ENCODE data around the gene ZNF592.

The ZNF592 gene

GRCh38 chr15:84766461-84767035 lies 18.2 kb downstream of the ZNF592 start:
- intact Hi-C loops (cut with DNase I): no loop called here
- DNase-seq: no peak

GRCh38 chr15:84772031-84772430 lies 23.6 kb downstream of the ZNF592 start:
- DNase-seq: no peak

GRCh38 chr15:84772467-84772866 lies 24.1 kb downstream of the ZNF592 start:
- intact Hi-C loops (cut with DNase I): no loop called here
- no peak for DNase-seq

More at GRCh38 chr15:84772031-84772430, 23.6 kb downstream of the ZNF592 start:
- intact Hi-C loops (cut with DNase I): no loop called here

GRCh38 chr15:84773716-84774115 lies 25.3 kb downstream of the ZNF592 start:
- intact Hi-C loops (cut with DNase I): no loop called here
- DNase-seq: no peak

DNA sequence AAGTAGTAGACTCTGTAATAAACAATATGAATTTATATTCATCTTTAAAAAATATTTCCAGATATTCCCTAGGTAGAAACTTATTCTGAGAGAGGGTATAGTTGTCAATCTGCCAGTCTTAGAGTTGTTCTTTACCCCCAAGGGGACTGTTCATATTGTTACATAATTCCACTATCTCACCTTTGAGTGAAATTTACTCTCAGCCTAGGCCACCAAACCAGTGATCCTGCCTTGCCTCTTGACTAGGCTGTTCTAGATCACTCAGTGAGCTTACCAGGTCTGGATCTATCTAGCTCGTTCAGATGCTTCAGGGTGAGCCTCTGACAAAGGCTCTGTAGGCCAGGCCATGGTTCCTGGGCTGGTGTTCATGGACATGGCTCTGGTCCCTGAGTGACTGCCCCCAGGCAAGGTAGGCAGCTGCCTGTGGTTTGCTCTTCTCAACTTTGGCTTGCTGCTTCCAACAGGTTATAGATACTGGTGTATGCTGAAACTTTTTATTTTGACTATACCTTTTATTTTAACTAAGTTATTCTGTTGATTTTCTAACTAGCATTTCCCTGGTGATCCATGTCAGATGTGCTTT lies 27.6 kb downstream of the ZNF592 start:
- intact Hi-C loops (cut with DNase I): no loop called here
- DNase-seq: no peak

- no peak for DNase-seq
- intact Hi-C loops (cut with DNase I): no loop called here
These were observed 29.8 kb downstream of the ZNF592 start for GRCh38 chr15:84778194-84778593.

GRCh38 chr15:84780492-84780891 lies 32.1 kb downstream of the ZNF592 start:
- no peak for DNase-seq
- intact Hi-C loops (cut with DNase I): no loop called here

GRCh38 chr15:84781495-84781894 lies 33.1 kb downstream of the ZNF592 start:
- intact Hi-C loops (cut with DNase I): no loop called here
- DNase-seq: no peak

- intact Hi-C loops (cut with DNase I): no loop called here
- DNase-seq: no peak
These were observed 34.0 kb downstream of the ZNF592 start for GRCh38 chr15:84782346-84782745.

DNA sequence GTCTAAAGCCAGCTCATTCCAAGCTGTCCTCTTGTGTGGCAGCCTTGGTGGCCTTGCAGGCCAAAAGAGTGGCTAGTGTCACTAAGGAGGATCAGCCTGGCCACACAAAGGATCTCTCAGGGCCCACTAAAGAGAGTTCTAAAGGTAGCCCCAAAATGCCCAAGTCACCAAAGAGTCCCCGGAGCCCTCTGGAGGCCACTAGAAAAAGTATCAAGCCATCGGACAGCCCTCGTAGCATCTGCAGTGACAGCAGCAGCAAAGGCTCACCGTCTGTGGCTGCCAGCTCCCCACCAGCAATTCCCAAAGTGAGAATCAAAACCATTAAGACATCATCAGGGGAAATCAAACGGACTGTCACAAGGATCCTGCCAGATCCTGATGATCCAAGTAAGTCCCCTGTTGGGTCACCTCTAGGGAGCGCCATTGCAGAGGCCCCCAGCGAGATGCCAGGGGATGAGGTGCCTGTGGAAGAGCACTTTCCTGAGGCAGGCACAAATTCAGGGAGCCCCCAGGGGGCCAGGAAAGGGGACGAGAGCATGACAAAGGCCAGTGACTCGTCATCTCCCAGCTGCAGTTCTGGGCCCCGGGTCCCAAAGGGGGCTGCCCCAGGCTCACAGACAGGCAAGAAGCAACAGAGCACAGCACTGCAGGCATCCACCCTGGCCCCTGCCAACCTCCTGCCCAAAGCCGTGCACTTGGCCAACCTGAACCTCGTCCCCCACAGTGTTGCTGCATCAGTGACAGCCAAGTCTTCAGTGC lies 35.3 kb downstream of the ZNF592 start:
- intact Hi-C loops (cut with DNase I): no loop called here
- no peak for DNase-seq

GRCh38 chr15:84784262-84784661 lies 35.9 kb downstream of the ZNF592 start:
- DNase-seq: no peak
- intact Hi-C loops (cut with DNase I): no loop called here

- DNase-seq: no peak
- intact Hi-C loops (cut with DNase I): no loop called here
These were observed 36.7 kb downstream of the ZNF592 start for GRCh38 chr15:84785053-84785452.

- no peak for DNase-seq
- intact Hi-C loops (cut with DNase I): no loop called here
These were observed 40.1 kb downstream of the ZNF592 start for GRCh38 chr15:84788500-84788899.

DNA sequence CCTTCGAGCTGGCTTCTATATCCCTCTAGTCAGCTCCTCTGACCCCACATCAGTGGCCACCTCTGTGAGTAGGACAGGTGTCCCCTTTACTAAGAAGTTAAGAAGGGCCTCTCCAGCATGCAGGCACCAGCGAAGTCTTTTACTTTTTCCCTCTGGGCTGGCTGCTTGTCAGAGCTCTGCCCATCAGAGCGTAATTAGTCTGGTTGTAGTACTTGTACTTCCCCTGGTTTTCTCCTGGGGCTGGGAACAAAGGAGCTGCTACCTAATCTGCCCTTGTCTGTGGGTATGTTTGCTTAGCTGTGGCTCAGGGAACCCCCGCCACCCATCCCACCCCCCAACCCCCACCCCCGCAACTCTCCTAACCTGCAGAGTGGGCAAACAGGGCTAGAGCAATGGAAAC lies 41.4 kb downstream of the ZNF592 start:
- no peak for DNase-seq
- intact Hi-C loops (cut with DNase I): no loop called here

DNA sequence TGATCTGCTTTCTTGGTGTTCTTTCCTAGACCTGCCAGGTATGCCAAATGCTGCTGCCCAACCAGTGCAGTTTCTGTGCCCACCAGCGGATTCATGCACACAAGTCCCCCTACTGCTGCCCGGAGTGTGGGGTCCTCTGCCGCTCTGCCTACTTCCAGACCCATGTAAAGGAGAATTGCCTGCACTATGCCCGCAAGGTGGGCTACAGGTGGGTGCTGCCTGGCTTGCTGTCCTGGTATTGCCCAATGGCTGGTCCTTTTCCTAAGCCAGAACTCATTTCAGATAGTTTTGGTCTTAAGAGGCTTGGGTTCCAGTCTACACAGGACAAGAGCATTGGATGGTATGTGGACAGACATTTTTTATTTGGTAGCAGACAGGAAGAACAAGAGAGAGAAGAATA lies 42.3 kb downstream of the ZNF592 start:
- intact Hi-C loops (cut with DNase I): no loop called here
- no peak for DNase-seq

- DNase-seq: no peak
- intact Hi-C loops (cut with DNase I): no loop called here
These were observed 43.4 kb downstream of the ZNF592 start for GRCh38 chr15:84791763-84792162.

GRCh38 chr15:84793431-84794161 lies 45.2 kb downstream of the ZNF592 start:
- no peak for DNase-seq
- intact Hi-C loops (cut with DNase I): no loop called here

DNA sequence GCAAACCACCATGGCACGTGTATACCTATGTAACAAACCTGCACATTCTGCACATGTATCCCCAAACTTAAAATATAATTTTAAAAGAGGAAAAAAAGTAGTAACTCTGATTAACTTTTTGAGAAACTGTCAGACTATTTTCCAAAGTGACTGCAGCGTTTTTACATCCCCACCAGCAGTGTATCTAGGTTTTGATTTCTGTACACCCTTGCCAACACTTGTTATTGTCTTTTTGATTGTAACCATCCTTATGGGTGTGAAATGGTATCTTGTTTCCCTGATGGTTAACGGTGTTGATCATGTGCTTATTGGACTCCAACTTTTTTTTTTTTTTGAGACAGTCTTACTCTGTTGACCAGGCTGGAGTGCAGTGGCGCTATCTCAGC lies 45.8 kb downstream of the ZNF592 start:
- DNase-seq: no peak
- intact Hi-C loops (cut with DNase I): no loop called here

DNA sequence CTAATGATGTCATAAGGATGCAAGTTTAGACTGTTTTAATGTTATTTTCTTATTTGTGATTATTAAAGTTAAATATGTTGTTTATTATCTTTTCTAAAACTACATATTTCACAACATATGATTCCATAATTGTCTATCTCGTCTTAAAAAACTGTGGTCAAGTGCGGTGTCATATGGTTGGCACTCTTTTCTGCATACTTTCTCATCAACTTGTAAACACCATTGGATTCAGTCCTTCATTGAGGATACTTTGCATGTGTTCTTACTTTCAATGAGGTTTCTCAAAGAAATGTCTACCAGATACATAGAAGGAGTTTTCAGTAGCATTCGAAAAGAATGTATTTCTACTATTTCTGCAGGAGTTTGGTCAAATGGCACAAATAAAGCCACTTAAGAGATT lies 46.8 kb downstream of the ZNF592 start:
- intact Hi-C loops (cut with DNase I): no loop called here
- no peak for DNase-seq

- intact Hi-C loops (cut with DNase I): no loop called here
These were observed 48.8 kb downstream of the ZNF592 start for GRCh38 chr15:84797212-84797611.

DNA sequence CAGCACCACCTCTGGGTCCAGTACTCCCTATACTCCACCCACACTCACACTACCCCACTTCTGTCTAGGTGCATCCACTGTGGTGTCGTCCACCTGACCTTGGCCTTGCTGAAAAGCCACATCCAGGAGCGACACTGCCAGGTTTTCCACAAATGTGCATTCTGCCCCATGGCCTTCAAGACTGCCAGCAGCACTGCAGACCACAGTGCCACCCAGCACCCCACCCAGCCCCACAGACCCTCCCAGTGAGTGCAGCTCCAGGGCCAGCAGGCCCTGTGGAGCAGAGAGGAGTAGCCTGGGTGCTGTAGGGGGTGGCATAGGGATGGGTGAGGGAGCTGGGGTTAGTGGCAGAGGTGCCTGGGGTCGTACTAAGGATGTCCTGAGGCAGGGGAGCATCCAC lies 49.4 kb downstream of the ZNF592 start:
- DNase-seq: no peak
- intact Hi-C loops (cut with DNase I): no loop called here

More at GRCh38 chr15:84797212-84797611, 48.8 kb downstream of the ZNF592 start:
- DNase-seq: no peak

Data from posterior cingulate gyrus (tissue), 11 donors.